Adipose tissue (tissue), 3 donors: ENCODE measurements around the gene GOLGA6L2. TPM values are rescaled to one million over a fixed set of nuclear protein-coding genes. Genes with fewer than 3 reads are reported as not detected.

ENCODE experiments used
- H3K27ac ChIP-seq: one replicate; pipeline ENCODE4 v1.5.1; 2013; ENCODE audit warnings: low read depth, low read length
- WGBS, 3 donors: extraction: QIAGEN DNeasy Blood & Tissue Kit; methylation state at CpG; one replicate each; pipeline ENCODE4 v1.1.7; 2013; 5-methylcytosine and 5-hydroxymethylcytosine counted together
- polyA plus RNA-seq, 3 donors: library from polyadenylated mRNA; stranded (reverse); fragments of 200-250 nt; gene quantifications; one replicate each; pipeline ENCODE4 v1.2.3, GENCODE V29; 2013
- donor health status: healthy with polysubstance abuse.
- donor health status: Bipolar disorder and iron deficiency.
- donor health status: healthy.

The GOLGA6L2 gene, protein sequence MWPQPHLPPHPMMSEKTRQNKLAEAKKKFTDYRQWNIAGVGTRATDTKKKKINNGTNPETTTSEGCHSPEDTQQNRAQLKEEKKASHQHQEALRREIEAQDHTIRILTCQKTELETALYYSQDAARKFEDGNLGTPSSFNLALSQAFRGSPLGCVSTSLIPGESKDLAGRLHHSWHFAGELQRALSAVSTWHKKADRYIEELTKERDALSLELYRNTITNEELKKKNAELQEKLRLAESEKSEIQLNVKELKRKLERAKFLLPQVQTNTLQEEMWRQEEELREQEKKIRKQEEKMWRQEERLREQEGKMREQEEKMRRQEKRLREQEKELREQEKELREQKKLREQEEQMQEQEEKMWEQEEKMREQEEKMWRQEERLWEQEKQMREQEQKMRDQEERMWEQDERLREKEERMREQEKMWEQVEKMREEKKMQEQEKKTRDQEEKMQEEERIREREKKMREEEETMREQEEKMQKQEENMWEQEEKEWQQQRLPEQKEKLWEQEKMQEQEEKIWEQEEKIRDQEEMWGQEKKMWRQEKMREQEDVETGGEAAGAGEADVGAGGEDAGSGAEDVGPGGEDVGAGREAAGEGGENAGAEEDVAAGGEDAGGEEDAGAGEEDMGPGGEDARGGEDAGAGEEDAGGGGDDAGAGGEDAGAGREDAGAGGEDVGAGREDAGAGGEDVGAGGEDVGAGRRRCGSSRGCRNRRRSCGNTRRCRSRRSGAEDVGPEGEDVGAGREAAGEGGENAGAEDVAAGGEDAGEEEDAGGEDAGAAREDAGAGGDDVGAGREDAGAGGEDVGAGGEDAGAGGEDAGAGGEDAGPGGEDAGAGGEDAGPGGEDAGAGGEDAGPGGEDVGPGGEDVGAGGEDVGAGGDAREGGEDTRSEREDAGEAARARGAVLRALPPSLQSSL
- polyA plus RNA-seq = not detected

- WGBS, 3 donors = 76 to 91% (median 87%) methylated on average over 10 of the region's 10 CpGs
These were observed at the start of gene GOLGA6L2 for GRCh38 chr15:23447107-23447500. Gene GOLGA6L2 (minus strand): TSS chr15:23447243. CDS start chr15:23447181, 62 bp downstream.

GRCh38 chr15:23484870-23485269 lies 37.8 kb upstream of the GOLGA6L2 start:
- WGBS, 3 donors = 67 to 84% (median 80%) methylated on average over 2 of the region's 2 CpGs
- no peak overlapping the region for H3K27ac ChIP-seq

More at GRCh38 chr15:23447107-23447500, at the start of gene GOLGA6L2:
- no peak within 1 kb of the TSS for H3K27ac ChIP-seq

GRCh38 chr15:23483821-23484299 lies 36.8 kb upstream of the GOLGA6L2 start:
- no peak overlapping the region for H3K27ac ChIP-seq
- 50 to 56% (median 55%) methylated on average over 2 of the region's 2 CpGs for WGBS, 3 donors

- H3K27ac ChIP-seq = no peak overlapping the region
- WGBS, 3 donors = 50 to 67% (median 57%) methylated on average over 3 of the region's 3 CpGs
These were observed 35.9 kb upstream of the GOLGA6L2 start for GRCh38 chr15:23482764-23483489.

- no peak overlapping the region for H3K27ac ChIP-seq
- WGBS, 3 donors = 81 to 94% (median 83%) methylated on average over 1 of the region's 1 CpG
These were observed 35.2 kb upstream of the GOLGA6L2 start for GRCh38 chr15:23482228-23482627.

DNA sequence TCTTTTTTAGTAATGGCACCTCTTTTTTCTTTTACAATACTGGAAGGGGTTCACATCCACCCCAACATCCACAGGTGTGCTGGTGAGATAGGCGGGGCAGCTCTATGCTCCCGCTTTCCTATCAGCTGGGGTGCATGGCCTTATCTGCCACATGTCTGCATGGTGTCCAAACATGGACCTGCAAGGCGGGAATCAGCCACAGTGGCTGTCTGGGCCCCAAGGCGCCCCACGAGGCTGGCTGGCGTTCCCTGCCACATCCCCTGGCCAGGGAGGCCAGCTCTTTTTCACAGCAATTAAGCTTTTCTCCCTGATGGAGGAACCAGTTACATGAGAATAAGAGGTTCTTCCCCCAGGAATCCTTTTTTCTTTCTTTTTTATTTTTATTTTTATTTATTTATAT lies 30.9 kb upstream of the GOLGA6L2 start:
- H3K27ac ChIP-seq = no peak overlapping the region
- 75 to 87% (median 87%) methylated on average over 6 of the region's 6 CpGs for WGBS, 3 donors

- WGBS, 3 donors = 59 to 78% (median 77%) methylated on average over 3 of the region's 3 CpGs
- no peak overlapping the region for H3K27ac ChIP-seq
These were observed 25.6 kb upstream of the GOLGA6L2 start for GRCh38 chr15:23472678-23473077.

DNA sequence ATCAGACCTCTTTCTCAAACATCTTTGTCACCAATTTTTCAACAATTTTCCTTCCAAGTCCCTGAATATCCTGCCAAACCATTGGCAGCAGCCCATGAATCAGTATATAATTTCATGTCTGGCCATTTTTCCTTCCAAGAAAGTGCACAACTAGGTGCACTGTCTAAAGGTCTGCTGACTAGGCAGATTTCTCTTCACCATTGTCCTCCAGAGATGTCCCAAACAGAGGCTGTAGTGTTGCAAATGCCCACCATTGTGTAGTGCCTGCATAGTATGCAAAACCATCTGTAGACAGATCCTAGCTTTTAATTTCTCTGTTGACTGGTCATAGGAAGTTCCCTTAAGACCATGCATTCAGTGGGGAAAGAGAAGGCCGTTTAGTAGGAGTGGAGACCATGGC lies 25.0 kb upstream of the GOLGA6L2 start:
- H3K27ac ChIP-seq = no peak overlapping the region
- WGBS, 3 donors = 53 to 67% (median 64%) methylated on average over 1 of the region's 1 CpG

DNA sequence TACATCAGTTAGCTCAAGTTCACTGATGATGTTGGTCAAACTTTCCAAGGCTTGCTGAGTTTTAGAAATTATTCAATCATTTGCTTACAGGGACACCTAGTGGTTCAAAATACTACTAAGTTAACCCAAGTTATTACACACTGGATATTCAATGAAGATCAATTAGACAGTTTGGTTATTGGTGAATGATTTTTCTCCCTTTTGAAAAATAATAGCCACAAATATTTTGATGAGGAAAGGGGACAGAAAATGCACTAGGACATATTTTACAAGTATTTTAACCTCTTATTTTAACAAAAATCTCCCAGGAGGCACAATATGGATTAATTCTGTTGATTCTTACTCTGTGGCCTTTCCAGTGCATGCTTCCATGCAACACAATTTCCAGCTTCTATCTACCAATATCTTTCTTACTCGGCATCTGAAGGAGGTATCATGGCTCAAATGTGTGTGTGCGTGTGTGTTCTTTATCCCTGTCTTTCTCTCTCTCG lies 20.1 kb upstream of the GOLGA6L2 start:
- H3K27ac ChIP-seq = no peak overlapping the region
- 73 to 85% (median 81%) methylated on average over 3 of the region's 3 CpGs for WGBS, 3 donors

- 42 to 76% (median 65%) methylated on average over 5 of the region's 5 CpGs for WGBS, 3 donors
- H3K27ac ChIP-seq = no peak overlapping the region
These were observed 10.8 kb upstream of the GOLGA6L2 start for GRCh38 chr15:23457890-23458289.

GRCh38 chr15:23446215-23447106 lies 582 bp downstream of the GOLGA6L2 start:
- WGBS, 3 donors = 76 to 87% (median 84%) methylated on average over 15 of the region's 15 CpGs

DNA sequence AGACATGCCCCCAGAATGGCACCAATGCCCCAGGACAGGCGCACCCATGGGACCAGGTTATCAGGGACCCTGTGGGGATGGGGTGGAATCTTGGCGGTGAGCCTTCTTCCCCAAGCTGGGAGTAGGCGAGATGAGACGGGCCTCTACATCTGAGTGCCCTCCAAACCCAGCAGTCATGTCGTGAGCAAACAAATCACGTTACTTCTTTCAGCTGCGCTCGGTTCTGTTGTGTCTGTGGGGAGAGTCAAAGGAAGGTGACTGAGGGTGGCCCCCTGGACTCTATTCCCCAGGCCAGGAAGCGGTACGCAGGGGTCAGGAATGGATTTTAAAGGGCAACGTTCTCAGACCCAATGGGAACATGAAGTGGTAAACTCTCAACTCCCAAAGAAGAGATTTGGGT lies 2.8 kb downstream of the GOLGA6L2 start:
- H3K27ac ChIP-seq = no peak overlapping the region
- WGBS, 3 donors = 63 to 75% (median 72%) methylated on average over 11 of the region's 11 CpGs

More at GRCh38 chr15:23446215-23447106, 582 bp downstream of the GOLGA6L2 start:
- H3K27ac ChIP-seq = no peak overlapping the region

- no peak overlapping the region for H3K27ac ChIP-seq
- 81 to 88% (median 88%) methylated on average over 13 of the region's 13 CpGs for WGBS, 3 donors
These were observed 5.8 kb downstream of the GOLGA6L2 start for GRCh38 chr15:23441204-23441603.

DNA sequence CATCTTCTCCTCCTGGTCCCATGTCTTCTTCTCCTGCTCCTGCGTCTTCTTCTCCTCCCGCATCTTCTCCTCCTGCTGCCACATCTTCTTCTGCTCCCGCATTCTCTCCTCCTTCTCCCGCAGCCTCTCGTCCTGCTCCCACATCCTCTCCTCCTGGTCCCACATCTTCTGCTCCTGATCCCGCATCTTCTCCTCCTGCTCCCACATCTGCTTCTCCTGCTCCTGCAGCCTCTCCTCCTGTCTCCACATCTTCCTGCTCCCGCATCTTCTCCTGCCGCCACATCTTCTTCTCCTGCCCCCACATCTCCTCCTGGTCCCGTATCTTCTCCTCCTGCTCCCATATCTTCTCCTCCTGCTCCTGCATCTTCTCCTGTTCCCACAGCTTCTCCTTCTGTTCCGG lies 6.4 kb downstream of the GOLGA6L2 start:
- H3K27ac ChIP-seq = no peak overlapping the region
- WGBS, 3 donors = 86 to 95% (median 93%) methylated on average over 10 of the region's 10 CpGs

DNA sequence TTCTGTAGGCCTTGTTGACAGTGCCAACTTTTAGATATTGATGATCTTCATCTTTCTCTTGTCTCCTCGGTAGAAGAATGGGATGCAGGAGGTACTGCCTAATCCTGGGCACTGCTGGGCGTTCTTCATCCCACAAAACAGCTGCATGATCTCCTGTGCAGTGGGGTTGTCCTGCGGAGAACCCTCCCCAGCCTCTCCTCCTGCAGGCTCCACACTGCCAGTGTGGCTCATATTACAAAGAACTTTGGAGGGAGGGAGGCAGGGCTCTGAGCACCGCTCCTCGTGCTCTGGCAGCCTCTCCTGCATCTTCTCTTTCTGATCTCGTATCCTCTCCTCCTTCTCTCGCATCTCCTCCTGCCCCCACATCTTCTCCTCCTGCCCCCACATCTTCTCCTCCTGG lies 7.5 kb downstream of the GOLGA6L2 start:
- H3K27ac ChIP-seq = no peak overlapping the region
- WGBS, 3 donors = 66 to 78% (median 69%) methylated on average over 7 of the region's 7 CpGs

- WGBS, 3 donors = 73 to 82% (median 76%) methylated on average over 9 of the region's 9 CpGs
- H3K27ac ChIP-seq = no peak overlapping the region
These were observed 8.1 kb downstream of the GOLGA6L2 start for GRCh38 chr15:23438816-23439466.

- WGBS, 3 donors = 82 to 87% (median 86%) methylated on average over 2 of the region's 2 CpGs
- H3K27ac ChIP-seq = no peak overlapping the region
These were observed 9.4 kb downstream of the GOLGA6L2 start for GRCh38 chr15:23437673-23438072.
